NCI-H524 (cell line): ENCODE measurements around the gene SOX5.
"Not testable (repeated sequence)": the region's sequence is repeated elsewhere in the genome, so short reads cannot be mapped to it uniquely, and the experiment has no call there.

Experiments
- DNase-seq, 2 experiments: peaks; one replicate each; lab custom pipeline; 2025; lab: John Stamatoyannopoulos, UW

Gene SOX5

DNA sequence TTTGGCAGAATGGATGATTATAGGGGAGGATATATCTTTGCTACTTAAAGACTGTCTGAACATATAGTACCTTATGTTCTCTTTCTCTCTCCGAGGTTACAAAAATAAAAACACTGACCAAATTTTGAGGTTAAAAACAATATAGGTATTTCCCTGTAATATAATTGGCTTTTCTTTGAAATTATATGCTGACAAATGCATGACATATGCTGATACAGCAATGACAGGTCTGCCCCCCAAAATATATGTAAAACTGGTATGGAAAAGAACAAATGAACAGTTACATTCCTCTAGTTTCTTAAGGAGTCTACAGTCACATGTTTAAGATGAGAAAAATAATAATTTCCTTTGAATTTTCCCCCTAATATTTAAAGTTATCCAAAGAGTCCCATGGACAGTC lies 405.7 kb downstream of the SOX5 start:
- no peak for DNase-seq

DNA sequence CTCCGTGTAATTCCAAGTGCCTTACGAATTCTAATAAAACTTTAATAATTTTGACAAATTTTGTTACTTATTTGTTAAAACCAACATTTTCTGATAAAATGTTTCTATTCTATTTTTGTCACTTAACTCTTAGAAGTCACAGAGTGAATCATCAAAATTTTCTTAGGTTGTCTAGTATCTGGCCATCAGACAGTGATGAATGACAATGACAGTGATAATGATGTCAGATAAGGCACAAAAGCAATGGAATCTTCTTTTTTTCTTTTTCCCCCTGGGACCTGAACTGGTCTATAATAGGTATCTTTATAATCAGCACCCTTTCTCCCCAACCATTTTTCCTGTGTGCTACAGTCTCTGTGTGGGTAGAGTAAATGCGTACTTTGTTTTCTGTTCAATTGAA lies 407.3 kb downstream of the SOX5 start:
- no peak for DNase-seq

GRCh38 chr12:23540572-23540971 lies 408.9 kb downstream of the SOX5 start:
- no peak for DNase-seq

DNA sequence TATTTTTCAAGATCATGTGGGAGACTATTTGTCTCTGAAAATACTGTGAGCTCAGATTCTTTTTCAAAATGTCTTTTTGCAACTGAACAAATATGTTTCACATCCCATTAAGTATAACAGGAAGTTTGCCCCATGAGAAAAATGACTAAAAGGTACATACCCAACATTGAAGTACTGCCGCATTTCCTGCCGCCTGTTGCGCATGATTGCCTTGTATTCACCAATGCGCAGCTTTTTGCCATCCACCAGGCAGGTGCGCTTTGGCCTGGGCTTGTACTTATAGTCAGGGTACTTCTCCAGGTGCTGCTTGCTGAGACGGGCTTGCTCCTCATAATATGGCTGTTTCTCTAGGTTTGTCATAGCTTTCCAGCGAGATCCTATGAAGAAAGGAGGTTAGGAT lies 413.2 kb downstream of the SOX5 start:
- DNase-seq: no peak

GRCh38 chr12:23535441-23535840 lies 414.0 kb downstream of the SOX5 start:
- no peak for DNase-seq

GRCh38 chr12:23534196-23534595 lies 415.3 kb downstream of the SOX5 start:
- DNase-seq: no peak

DNA sequence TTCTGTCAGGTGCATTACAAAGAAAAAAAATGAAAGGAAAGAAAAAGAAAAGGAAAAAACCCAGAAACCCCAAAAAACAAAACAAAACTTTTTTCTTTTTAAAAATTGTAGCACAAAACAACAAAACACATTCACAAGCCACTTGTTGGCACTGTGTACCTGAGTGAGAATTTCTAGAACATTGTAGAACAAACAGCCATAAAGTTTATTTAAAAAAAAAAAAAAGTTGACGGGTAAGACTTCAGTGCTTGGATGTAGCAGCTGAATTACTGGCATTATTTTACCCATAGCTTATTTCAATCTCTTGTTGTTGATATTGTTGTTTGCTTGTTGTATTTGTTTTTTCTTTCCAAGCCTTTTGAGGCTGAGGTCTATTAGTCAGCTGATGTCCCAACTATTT lies 415.8 kb downstream of the SOX5 start:
- no peak for DNase-seq

DNA sequence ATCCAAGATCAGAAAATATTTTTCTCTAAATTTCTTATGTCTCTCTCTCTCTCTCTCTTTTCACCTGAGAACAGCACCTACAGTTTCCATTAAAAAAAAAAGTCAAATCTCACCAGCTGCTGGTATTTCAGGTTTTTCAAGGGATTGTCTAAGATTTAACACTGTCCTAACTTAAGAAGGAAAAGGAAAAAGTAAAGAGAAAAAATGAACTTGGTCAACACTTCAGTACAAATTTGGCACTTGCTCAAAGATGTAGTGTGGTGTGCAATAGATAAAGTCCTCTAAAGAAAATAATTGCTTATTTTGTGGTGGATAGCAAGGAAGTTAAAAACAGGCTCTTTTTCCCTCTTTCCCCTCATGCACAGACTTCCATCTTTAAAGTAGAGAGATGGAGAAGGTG lies 416.2 kb downstream of the SOX5 start:
- DNase-seq: no peak

- DNase-seq: no peak
Measured at GRCh38 chr12:23528316-23528715, 421.2 kb downstream of the SOX5 start.

- DNase-seq: no peak
Measured at GRCh38 chr12:23525450-23526072, 423.9 kb downstream of the SOX5 start.

- no peak for DNase-seq
Measured at GRCh38 chr12:23523339-23523738, 426.1 kb downstream of the SOX5 start.

GRCh38 chr12:23519444-23519843 lies 430.0 kb downstream of the SOX5 start:
- not testable (repeated sequence) for DNase-seq

GRCh38 chr12:23515785-23516184 lies 433.7 kb downstream of the SOX5 start:
- not testable (repeated sequence) for DNase-seq

DNA sequence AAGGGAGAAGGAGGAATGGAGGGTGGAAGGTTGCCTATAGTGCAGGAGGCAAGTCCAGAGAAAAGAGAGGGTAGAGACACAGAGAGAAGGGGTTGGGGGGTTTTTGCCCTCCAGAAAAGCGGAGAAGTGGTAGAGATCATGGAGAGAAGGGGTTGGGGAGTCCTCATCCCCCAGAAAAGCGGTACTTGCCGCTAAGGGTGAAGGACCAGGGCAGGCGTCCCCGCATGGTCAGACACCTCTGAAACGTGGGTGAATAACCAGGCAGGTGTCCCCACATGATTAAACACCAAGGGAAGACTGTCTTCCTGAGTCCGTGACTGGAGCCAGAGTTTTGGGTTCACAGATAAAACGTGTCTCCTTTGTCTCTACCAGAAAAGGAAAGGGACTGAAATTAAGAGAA lies 439.0 kb downstream of the SOX5 start:
- DNase-seq: no peak

- not testable (repeated sequence) for DNase-seq
Measured at GRCh38 chr12:23509832-23510231, 439.6 kb downstream of the SOX5 start.

DNA sequence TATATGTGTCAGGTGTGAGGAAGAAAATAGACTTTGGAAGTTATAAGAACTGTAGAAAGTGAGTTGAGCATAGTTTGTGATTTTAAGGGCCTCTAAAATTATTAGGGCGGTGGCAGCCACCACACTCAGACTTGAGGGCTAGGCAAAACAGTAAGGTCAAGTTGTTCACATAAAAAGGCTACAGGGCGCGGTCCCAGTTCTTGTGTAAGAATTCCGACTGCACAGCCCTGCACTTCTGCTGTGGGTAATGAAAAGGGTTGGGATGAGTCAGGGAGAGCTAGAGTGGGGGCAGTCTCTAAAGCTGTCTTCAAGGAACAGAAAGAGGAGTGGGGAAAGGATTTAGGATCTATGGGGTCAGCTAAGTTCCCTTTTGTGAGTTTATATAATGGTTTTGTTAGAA lies 441.7 kb downstream of the SOX5 start:
- DNase-seq: not testable (repeated sequence)

GRCh38 chr12:23505736-23506135 lies 443.7 kb downstream of the SOX5 start:
- not testable (repeated sequence) for DNase-seq

GRCh38 chr12:23504641-23505399 lies 444.6 kb downstream of the SOX5 start:
- DNase-seq: no peak

DNA sequence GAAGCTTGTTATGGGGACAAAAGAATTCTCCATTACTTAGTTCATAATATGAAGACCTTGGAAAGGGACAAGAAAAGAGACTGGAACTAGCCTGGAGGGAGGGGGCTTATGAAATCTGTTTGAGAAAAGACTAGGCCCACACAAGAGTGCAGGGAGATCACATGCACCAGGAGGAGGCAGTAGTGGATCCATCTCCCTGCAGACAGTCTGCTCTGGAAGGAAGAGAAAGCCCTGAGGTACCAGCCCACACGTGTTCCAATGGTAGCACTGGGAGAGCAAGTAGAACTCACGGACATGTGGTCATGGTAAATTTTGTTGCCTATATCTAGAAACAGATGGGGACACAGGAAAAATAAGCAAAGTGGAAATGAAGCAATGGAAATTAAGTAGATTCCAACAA lies 445.4 kb downstream of the SOX5 start:
- DNase-seq: no peak

DNA sequence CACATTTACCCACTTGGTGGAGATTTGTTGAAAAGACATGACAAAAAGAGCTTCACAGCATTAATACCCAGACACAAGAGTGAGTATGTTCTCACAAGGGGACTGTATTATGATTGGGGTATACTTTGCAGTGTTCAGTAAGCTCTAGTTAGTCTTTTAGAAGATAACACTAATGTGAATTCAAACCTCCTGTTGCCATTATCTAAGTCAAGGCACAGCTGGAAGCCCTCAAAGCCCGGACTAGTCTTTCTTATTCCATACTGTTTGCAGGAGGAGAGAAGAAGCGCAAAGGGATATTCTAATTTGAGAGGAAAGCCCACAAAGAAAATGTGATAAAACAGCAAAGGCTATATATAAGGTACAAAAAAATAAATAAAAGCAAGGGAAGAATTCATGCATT lies 445.9 kb downstream of the SOX5 start:
- DNase-seq: no peak

DNA sequence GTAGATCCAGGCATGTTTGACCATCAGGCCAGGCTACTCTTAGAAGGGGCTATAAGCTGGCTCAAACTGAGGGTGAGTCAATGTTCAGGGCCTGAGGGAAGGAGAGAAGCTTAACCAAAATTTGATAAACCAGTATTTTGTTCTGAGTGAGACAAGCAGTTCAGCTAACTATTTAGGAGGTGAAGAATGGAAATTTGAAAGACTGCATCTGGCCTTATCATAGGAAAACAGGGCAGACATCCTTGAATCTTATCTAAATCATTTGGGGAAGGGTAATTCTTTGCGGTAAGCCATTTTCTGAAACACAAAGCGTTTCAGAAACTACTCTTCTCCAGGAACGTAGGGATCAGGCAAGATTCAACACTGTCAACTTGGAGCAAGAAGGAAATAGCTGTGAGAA lies 447.2 kb downstream of the SOX5 start:
- DNase-seq: no peak

DNA sequence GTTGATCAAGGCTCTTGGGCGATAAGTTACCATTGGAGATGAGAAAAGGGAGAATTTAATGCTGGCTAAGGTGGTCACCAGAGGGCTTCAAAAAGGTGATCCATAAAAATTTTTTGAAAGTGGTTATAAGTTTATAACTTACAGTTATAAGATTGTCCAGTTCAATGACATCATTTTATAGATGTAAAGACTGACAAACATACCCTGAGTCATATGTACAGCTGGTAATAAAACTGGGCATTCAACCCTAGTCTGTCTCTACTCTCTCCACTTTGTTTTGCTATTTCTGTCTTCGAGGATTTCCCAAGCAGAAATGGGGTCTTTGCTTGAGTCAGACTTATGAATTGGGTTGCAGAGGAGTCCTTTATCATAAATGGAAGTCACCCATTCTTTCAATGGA lies 454.0 kb downstream of the SOX5 start:
- DNase-seq: no peak

DNA sequence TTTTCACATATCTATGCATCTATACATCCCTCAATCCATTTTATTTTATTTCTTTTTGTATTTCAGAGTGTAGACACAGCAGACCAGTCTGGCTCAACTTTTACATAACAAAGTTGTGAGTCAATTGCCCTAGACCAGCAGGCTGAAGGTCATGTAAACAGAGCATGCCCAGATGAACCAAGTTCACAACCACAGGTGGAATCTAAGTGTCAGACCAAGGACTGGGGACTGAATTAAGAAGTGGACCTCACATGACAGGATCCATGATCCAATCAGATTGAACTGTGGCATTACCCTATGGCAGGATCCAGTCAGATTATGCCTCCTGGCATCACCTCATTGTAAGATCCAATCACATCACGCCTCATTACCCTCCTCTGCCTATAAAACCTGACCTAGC lies 455.8 kb downstream of the SOX5 start:
- DNase-seq: no peak

- not testable (repeated sequence) for DNase-seq
Measured at GRCh38 chr12:23491029-23491428, 458.4 kb downstream of the SOX5 start.
